ENCODE results near the gene TOP1.
"Not testable (repeated sequence)": the region's sequence is repeated elsewhere in the genome, so short reads cannot be mapped to it uniquely, and the experiment has no call there.

TOP1 gene

GRCh38 chr20:41131594-41132387, 103.2 kb downstream of the TOP1 start:
- DNase-seq (ENCODE audit: low read depth) = no peak

GRCh38 chr20:41132388-41132775, 103.8 kb downstream of the TOP1 start:
- not testable (repeated sequence) for DNase-seq (ENCODE audit: low read depth)

GRCh38 chr20:41133709-41134361, 105.2 kb downstream of the TOP1 start:
- no peak for DNase-seq (ENCODE audit: low read depth)

GRCh38 chr20:41134362-41135186, 106.0 kb downstream of the TOP1 start:
- DNase-seq (ENCODE audit: low read depth) = no peak

GRCh38 chr20:41135187-41135887, 106.7 kb downstream of the TOP1 start:
- no peak for DNase-seq (ENCODE audit: low read depth)

GRCh38 chr20:41135888-41136679, 107.5 kb downstream of the TOP1 start:
- no peak for DNase-seq (ENCODE audit: low read depth)

- DNase-seq (ENCODE audit: low read depth) = peak; percentile 33
These were observed 108.3 kb downstream of the TOP1 start, which contains the start of gene PLCG1 for GRCh38 chr20:41136680-41137613. PLCG1 (plus strand) TSS chr20:41137543; CDS start chr20:41137642, 99 bp downstream.

- DNase-seq (ENCODE audit: low read depth) = peak; percentile 40
These were observed 109.2 kb downstream of the TOP1 start for GRCh38 chr20:41137614-41138474.

- DNase-seq (ENCODE audit: low read depth) = peak; percentile 57
These were observed 110.0 kb downstream of the TOP1 start for GRCh38 chr20:41138475-41139226.

- DNase-seq (ENCODE audit: low read depth) = no peak
These were observed 110.8 kb downstream of the TOP1 start for GRCh38 chr20:41139227-41140093.

- no peak for DNase-seq (ENCODE audit: low read depth)
These were observed 111.9 kb downstream of the TOP1 start for GRCh38 chr20:41140226-41141133.

- no peak for DNase-seq (ENCODE audit: low read depth)
These were observed 112.7 kb downstream of the TOP1 start for GRCh38 chr20:41141153-41141815.

GRCh38 chr20:41142245-41142644, 113.6 kb downstream of the TOP1 start:
- DNase-seq (ENCODE audit: low read depth) = no peak

- peak; percentile 31 for DNase-seq (ENCODE audit: low read depth)
These were observed 114.3 kb downstream of the TOP1 start for GRCh38 chr20:41142919-41143318.

- DNase-seq (ENCODE audit: low read depth) = no peak
These were observed 114.7 kb downstream of the TOP1 start for GRCh38 chr20:41143354-41143753.

- no peak for DNase-seq (ENCODE audit: low read depth)
These were observed 116.7 kb downstream of the TOP1 start for GRCh38 chr20:41145317-41145716.
